HL-60/S4 treated with retinoic acid at 250 ng/mL for 4 days and 3 days (cell line): Measurements from ENCODE around the gene NSUN4.

Experiments
- in situ Hi-C: fragments of 300-500 bp; cut with MboI; formaldehyde crosslinking; loops from 2 replicates; pipeline ENCODE4 v1.7.0; 2022; ENCODE audit warnings: low sequenced_read_pairs

NSUN4 gene

GRCh38 chr1:46404482-46405196 lies 64.0 kb downstream of the NSUN4 start:
- in situ Hi-C loops, result no loop called here

GRCh38 chr1:46405197-46405555 lies 64.6 kb downstream of the NSUN4 start:
- in situ Hi-C loops, result no loop called here

GRCh38 chr1:46405724-46406123 lies 65.1 kb downstream of the NSUN4 start:
- in situ Hi-C loops, result no loop called here

GRCh38 chr1:46406881-46407608 lies 66.4 kb downstream of the NSUN4 start:
- in situ Hi-C loops, result no loop called here

GRCh38 chr1:46407636-46408035 lies 67.0 kb downstream of the NSUN4 start:
- in situ Hi-C loops, result no loop called here

GRCh38 chr1:46408356-46409062 lies 67.9 kb downstream of the NSUN4 start:
- in situ Hi-C loops, result no loop called here

- in situ Hi-C loops, result no loop called here
Observed at GRCh38 chr1:46409063-46409372, 68.4 kb downstream of the NSUN4 start.

- in situ Hi-C loops, result no loop called here
Observed at GRCh38 chr1:46410156-46411009, 69.8 kb downstream of the NSUN4 start.

- in situ Hi-C loops, result no loop called here
Observed at GRCh38 chr1:46411010-46411405, 70.4 kb downstream of the NSUN4 start.
